C4-2B (cell line): ENCODE measurements around the gene SERPIND1.

Experiments used
- H3K27ac ChIP-seq: fragments of 450-650 bp; 2 replicates; pipeline ENCODE4 v1.5.1; 2017
- ZFX ChIP-seq: fragments of 450-650 bp; IDR thresholded peaks from 2 replicates; pipeline ENCODE4 v1.6.1; 2017
- TF ChIP-seq, protein P1 (sequence below): fragments of 450-650 bp; conservative IDR thresholded peaks from 2 replicates; pipeline ENCODE4 v1.5.1; 2017; ENCODE audit warnings: mild to moderate bottlenecking

The SERPIND1 gene

DNA sequence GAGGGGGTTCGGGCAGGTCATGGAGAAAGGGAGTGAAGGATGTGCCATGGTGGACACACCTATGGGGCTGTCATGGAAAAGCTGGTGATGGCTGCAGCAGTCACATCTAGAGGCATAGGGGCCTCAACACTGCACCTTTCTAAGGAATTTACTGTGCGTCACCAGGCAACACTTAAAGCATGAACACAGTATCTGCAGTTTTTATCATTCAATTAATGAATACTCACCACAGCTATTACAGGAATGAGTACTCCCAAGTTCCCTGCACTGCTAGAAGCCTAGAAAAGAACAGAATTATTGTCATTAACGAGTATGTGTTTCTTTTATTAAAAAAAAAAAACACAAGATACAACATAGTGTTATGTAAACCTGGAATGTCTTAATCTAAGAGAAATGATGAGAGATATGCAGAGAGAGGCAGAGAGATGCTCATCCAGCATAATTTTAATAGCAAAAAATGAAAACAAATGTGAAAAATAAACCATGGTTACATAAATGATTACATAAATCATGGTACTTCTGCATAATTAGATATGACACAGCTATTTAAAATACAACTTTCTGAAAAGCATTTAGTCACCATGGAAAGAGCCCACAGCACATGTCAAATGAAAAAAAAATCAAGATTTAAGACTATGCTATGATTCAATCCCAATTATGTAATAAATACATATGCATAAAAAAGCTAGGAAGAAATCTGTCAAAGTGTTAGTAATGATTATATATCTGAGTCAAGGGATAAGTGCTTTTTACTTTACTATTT, 19.2 kb downstream of the SERPIND1 start:
- H3K27ac ChIP-seq, result no peak overlapping the region
- no peak for TF ChIP-seq ZFX
- TF ChIP-seq, protein P1, sequence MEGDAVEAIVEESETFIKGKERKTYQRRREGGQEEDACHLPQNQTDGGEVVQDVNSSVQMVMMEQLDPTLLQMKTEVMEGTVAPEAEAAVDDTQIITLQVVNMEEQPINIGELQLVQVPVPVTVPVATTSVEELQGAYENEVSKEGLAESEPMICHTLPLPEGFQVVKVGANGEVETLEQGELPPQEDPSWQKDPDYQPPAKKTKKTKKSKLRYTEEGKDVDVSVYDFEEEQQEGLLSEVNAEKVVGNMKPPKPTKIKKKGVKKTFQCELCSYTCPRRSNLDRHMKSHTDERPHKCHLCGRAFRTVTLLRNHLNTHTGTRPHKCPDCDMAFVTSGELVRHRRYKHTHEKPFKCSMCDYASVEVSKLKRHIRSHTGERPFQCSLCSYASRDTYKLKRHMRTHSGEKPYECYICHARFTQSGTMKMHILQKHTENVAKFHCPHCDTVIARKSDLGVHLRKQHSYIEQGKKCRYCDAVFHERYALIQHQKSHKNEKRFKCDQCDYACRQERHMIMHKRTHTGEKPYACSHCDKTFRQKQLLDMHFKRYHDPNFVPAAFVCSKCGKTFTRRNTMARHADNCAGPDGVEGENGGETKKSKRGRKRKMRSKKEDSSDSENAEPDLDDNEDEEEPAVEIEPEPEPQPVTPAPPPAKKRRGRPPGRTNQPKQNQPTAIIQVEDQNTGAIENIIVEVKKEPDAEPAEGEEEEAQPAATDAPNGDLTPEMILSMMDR, result no peak

DNA sequence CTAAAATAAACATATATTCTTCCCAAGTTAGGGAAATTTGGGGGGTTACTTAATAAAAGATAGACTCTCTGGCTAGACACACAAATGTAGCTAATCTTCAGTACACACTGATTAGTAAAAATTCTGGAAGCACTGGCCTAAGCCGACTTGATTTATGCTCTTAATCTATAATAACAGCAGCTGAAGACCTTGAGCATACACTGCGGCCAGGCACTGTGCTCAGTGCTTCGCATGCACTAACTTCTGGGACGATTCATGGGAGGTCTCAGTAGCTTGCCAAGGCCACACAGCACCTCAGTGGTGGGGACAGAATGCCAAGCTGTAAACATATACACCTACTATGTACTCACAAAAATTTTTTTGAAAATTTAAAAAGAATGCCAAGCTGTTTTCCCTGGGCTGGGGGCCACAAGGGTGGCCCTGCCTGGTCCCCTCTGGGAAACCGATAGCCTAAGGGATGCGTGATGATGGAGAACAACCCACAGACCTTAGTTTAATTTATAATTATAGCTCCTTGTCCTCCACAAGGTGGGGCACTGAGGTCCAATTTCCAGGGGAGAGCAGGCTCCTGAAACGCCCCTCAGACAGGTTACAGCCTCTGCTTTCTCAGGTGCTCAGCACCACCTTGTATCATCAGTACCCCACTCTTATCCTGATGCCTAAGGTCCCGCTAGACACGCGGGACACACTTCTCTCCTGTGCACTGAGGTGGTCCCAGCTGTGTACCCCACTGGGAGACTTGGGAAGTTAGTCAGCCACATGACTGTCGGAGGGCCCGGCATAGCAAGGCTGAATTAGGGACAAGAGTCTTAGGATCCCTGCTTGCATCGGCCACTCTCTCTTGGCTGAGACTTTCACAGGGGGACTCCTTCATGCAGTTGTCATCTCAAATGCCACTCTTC, 20.1 kb downstream of the SERPIND1 start:
- TF ChIP-seq, protein P1, result no peak
- no peak for TF ChIP-seq ZFX
- H3K27ac ChIP-seq, result no peak overlapping the region

DNA sequence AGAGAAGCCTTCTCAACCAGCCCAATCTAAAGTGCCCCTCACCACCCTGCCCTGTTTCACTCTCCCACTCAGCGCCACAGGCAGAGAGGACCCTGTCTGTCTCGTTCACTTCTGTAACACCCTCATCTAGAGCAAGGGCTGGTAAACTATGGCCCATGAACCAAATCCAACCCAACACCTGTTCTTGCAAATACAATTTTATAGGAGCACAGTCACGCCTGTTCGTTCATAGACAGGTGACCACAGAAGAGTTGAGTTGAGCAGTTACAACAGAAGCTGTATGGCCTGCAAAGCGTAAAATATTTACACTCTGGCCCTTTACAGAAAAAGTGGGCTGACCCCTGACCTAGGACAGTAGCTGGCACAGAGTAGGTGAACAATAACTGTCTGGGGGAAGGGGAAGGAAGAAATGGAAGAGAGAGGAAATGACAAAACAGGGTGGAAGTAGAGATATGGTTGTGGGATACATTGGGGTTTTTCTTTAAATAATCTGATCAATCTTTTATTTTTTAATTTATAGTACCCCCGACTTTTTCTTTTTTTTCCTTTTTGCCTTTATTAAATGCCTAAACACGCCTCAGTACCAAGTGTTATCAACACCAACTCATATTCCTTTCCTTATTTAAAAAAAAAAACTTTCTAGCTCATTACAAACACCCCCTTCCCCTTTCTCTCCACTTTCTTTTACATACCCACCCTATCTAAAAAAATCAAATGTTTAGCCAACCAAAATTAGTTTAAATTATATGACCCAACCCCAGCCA, 20.9 kb downstream of the SERPIND1 start:
- H3K27ac ChIP-seq, result no peak overlapping the region
- TF ChIP-seq ZFX, result no peak
- TF ChIP-seq, protein P1, result no peak

DNA sequence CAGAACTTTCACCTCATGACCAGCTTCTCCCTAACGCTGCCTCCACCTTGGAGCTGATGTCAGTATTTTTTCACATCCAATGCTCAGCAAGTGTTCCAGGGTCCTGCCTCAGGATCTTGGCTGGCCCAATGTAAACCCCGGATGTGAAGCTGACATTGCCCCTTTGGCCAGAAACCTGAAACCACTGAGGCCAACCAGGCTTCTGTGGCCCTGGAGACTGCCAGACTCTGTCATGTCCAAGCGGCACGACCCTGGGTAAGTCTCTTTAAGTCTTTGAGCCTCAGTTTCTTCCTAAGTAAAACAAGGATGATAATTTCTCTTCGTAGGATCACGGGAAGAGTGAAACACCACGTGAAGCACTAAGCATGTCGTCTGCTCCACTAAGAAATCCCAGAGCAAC, 22.8 kb downstream of the SERPIND1 start:
- H3K27ac ChIP-seq, result no peak overlapping the region
- TF ChIP-seq, protein P1, result no peak
- TF ChIP-seq ZFX, result no peak

DNA sequence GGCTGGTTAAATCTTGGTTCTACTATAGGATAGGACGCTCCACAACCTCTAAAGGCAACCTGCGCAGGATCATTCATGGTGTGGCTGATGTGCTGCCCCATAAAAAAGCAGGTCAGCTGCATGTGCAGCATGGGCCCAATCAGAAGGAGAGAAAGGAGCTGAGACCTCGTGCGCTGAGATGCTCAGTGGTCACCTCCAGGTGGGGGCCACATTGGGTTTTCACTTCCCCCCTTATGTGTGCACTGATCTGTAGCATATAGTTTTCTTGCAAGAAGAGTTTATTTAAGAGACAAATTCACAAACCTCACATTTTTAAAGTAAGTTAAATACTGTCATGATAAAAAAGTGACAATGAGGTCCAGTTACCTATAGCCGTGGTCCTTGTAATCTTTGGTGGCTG, 24.3 kb downstream of the SERPIND1 start:
- TF ChIP-seq ZFX, result no peak
- TF ChIP-seq, protein P1, result no peak
- H3K27ac ChIP-seq, result no peak overlapping the region

DNA sequence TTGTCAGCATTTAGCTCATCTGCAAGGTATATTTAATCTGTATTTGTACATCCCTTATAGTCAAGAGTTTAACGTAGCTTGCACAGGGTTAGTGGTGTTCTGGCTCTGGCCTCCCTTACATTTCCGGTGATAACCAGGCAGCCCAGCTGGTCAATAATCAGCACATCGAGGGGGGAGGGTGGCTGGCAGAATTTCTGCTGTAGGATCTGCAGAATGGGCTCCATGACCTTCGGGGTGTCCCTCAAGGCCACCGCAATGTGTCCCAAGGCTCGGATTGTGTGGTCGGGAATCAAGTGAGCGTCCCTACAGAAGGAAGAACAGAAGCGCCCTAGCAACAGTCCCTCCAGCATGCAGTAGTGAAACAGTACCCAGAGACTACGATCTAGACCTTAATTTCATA, 25.1 kb downstream of the SERPIND1 start:
- TF ChIP-seq, protein P1, result no peak
- no peak for TF ChIP-seq ZFX

More for the DNA sequence above, 25.1 kb downstream of the SERPIND1 start:
- H3K27ac ChIP-seq, result no peak overlapping the region
